Mucosa of stomach (tissue), 1 donor: ENCODE data around the gene SPNS2.
A peak's percentile ranks its signal among the peaks of the same experiment; 100 is the strongest.

Source experiments
- H3K27me3 ChIP-seq: one replicate; pipeline ENCODE4 v1.7.0; 2013; ENCODE audit warnings: mild to moderate bottlenecking, low read length; ENCODE audit not compliant: control insufficient read depth, insufficient read depth
- H3K36me3 ChIP-seq: one replicate; pipeline ENCODE4 v1.7.0; 2013; ENCODE audit warnings: low read length; ENCODE audit not compliant: control insufficient read depth, insufficient read depth
- H3K4me1 ChIP-seq: one replicate; pipeline ENCODE4 v1.7.0; 2013; ENCODE audit warnings: mild to moderate bottlenecking, low read length; ENCODE audit not compliant: control insufficient read depth, insufficient read depth
- H3K4me3 ChIP-seq: one replicate; pipeline ENCODE4 v1.7.0; 2013; ENCODE audit warnings: low read length
- H3K9ac ChIP-seq: one replicate; pipeline ENCODE4 v1.7.0; 2013; ENCODE audit warnings: mild to moderate bottlenecking, low read length, moderate library complexity
- H3K9me3 ChIP-seq: one replicate; pipeline ENCODE4 v1.7.0; 2013; ENCODE audit warnings: mild to moderate bottlenecking, low read length, moderate library complexity; ENCODE audit not compliant: control insufficient read depth
- donor health status: Pancreatic carcinoma.

The SPNS2 gene, protein sequence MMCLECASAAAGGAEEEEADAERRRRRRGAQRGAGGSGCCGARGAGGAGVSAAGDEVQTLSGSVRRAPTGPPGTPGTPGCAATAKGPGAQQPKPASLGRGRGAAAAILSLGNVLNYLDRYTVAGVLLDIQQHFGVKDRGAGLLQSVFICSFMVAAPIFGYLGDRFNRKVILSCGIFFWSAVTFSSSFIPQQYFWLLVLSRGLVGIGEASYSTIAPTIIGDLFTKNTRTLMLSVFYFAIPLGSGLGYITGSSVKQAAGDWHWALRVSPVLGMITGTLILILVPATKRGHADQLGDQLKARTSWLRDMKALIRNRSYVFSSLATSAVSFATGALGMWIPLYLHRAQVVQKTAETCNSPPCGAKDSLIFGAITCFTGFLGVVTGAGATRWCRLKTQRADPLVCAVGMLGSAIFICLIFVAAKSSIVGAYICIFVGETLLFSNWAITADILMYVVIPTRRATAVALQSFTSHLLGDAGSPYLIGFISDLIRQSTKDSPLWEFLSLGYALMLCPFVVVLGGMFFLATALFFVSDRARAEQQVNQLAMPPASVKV

DNA sequence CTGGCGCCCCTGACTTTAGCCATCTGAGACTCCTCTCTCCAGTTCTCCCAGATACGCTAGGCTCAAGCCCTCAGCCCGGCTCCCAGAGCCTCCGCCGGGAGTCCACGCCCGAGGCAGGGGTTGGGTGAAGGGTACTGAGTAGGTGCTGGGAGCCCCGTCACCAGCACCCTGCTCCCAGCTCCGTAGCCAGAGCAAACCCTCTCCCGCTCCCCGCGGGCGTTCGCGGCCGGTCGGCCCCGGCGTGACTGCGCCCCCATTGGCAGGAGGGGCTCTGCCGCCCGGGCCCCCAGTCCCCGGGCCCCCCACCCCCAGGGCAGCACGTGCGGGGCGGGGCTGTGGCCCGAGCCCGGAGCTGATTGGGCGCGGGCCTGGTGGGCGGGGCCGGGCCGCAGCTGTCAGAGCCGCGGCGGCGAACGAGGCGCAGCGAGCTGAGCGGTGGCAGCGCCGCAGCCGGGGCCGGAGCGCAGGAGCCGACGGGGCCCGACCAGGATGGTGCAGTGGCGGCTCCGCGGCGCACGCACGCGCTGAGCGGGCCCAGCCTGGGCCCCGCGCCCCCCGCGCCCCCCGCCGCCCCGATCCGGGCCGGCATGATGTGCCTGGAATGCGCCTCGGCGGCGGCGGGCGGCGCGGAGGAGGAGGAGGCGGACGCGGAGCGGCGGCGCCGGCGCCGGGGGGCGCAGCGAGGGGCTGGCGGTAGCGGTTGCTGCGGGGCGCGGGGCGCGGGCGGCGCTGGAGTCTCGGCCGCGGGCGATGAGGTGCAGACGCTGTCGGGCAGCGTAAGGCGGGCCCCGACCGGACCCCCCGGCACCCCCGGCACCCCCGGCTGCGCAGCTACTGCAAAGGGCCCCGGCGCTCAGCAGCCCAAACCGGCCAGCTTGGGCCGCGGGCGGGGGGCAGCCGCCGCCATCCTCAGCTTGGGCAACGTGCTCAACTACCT lies at the start of gene SPNS2:
Gene SPNS2, plus strand, starts transcription at position 421 of the 937 bp plus-strand sequence. Its CDS starts 167 bp downstream, at position 588.
- peak within 1 kb of the TSS; percentile 65 for H3K9ac ChIP-seq
- H3K27me3 ChIP-seq, result peaks cover 21% of the 10 kb centered on the region
- H3K36me3 ChIP-seq, result no peaks in the 10 kb centered on the region
- H3K4me3 ChIP-seq, result peak within 1 kb of the TSS; percentile 25
- no peaks in the 10 kb centered on the region for H3K9me3 ChIP-seq
- H3K4me1 ChIP-seq, result peaks cover 49% of the 10 kb centered on the region

DNA sequence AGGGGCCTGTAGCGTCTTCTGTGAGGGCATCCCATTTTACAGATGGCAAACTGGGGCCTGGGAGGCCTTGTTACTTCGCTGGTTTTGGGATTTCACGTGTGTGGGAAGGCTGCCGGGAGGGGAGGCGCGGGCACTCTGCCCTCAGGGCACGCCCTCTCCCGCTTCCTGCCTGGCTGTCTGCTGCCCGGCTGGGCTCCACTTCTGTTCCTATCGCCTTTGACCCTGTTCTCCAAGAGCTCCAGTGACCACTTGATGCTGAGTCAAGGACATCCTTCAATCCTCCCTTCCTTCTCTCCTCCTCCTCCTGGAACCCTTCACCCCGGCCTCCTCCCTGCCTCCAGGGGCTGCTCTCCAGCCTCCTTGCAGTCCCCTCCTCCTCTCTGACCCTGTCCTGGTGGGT lies 48.9 kb upstream of the SPNS2 start:
- H3K9me3 ChIP-seq, result no peaks in the 10 kb centered on the region
- H3K9ac ChIP-seq, result no peak overlapping the region
- peaks cover 7% of the 10 kb centered on the region for H3K27me3 ChIP-seq
- no peaks in the 10 kb centered on the region for H3K36me3 ChIP-seq
- H3K4me1 ChIP-seq, result peaks cover 19% of the 10 kb centered on the region
- no peak overlapping the region for H3K4me3 ChIP-seq

DNA sequence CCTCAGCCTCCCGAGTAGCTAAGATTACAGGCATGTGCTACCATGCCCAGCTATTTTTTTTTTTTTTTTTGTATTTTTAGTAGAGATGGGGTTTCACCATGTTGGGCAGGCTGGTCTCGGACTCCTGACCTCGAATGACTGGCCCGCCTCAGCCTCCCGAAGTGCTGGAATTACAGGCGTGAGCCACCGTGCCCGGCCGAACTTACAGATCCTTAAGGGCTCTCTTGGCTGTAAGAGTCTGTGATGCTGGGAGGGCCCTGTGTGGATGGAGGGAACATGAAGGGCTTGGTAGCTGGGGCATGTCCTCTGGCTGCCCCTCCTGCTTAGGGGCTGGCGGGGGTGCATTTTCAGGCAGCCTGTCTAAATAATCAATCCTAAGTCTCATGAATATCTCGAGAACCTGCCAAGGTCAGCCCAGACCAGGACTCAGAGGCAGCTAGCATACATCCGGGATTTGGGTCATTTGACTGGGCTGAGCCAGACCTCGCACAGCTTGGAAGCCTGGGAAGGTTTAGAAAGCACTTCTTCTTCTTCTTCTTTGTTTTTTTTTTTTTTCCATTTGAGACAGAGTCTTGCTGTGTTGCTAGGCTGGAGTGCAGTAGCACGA lies 47.9 kb upstream of the SPNS2 start:
- Histone ChIP-seq H3K4me1 (peaks cover 14% of the 10 kb centered on the region), H3K27me3 (peaks cover 7% of the 10 kb centered on the region), H3K9me3 (no peaks in the 10 kb centered on the region), H3K4me3 (no peak overlapping the region), H3K36me3 (no peaks in the 10 kb centered on the region), H3K9ac (no peak overlapping the region)

DNA sequence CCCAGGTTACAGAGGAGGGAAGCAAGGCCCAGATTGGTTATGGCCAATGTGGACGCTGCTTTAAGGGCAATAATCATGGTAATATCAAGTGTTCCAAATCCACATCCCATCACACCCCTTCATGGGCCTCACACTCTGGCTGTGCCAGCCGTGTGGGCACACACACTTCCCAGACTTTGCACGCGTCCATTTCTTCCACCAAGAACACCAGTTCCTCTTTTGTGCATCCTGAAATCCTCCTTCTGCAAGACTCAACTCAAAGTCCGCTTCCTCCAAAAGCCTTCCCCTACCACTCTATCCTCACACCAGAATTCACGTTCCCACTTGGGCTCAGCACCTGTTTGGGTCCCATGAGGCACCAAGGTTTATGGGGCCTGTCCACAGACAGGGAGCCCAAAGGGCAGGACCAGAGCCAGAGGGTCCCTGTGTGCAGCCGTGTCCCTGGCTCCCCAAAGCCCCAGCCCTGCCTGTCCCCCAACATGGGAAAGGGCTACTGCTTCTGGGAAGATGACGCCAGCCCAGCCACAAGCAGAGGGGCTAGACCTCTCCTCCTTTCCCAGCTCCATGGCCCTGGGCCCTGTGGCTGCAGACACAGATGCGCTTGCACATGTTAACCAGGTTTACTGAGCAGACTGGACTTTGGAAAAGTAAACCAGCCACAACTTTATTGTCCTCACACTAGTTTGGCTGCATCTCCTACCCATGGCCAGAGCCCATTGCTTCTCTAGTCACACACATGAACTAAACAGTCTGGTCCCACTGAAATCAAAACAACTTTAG lies 44.7 kb upstream of the SPNS2 start:
- Histone ChIP-seq H3K36me3 (no peaks in the 10 kb centered on the region), H3K27me3 (no peaks in the 10 kb centered on the region)

GRCh38 chr17:4460661-4461060 lies 38.0 kb upstream of the SPNS2 start:
- Histone ChIP-seq H3K4me3 (no peak overlapping the region), H3K9ac (no peak overlapping the region), H3K36me3 (no peaks in the 10 kb centered on the region), H3K4me1 (no peaks in the 10 kb centered on the region), H3K27me3 (no peaks in the 10 kb centered on the region), H3K9me3 (no peaks in the 10 kb centered on the region)

More for the DNA sequence above, 44.7 kb upstream of the SPNS2 start:
- H3K4me3 ChIP-seq, result no peak overlapping the region
- no peaks in the 10 kb centered on the region for H3K9me3 ChIP-seq
- no peak overlapping the region for H3K9ac ChIP-seq
- peaks cover 14% of the 10 kb centered on the region for H3K4me1 ChIP-seq

DNA sequence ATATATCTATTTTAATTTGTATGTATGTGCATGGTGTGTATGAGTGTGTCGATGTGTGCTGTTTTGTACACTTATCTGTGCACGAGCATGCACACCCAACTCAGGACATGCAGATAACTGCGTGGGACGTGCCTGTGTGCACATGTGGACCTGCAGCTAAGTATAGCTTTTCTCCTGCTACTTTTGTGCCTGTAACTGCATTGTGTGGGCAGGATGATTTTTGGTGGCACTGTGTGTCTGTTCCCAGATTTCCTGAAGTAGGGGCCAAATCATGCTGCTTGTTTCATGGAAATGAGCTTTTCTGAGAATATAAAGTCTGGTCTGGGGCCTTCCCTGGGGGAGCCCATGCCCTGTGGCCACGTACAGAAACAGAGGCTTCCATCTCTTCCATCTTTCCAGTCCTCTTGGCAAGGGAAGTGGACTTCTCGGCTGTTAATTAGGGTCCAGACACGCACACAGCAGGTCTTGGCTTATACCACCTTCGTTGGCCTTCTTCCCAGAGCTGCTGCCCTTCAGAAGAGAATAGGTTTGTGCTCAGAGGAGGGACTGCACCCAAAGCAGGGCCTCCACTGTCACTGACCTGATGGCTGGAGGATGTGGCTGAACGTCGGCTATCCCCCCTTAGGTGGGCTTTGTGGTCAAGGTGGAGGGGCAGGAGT lies 34.7 kb upstream of the SPNS2 start:
- no peaks in the 10 kb centered on the region for H3K36me3 ChIP-seq
- no peaks in the 10 kb centered on the region for H3K4me1 ChIP-seq
- H3K4me3 ChIP-seq, result no peak overlapping the region
- no peaks in the 10 kb centered on the region for H3K27me3 ChIP-seq
- no peak overlapping the region for H3K9ac ChIP-seq
- no peaks in the 10 kb centered on the region for H3K9me3 ChIP-seq

DNA sequence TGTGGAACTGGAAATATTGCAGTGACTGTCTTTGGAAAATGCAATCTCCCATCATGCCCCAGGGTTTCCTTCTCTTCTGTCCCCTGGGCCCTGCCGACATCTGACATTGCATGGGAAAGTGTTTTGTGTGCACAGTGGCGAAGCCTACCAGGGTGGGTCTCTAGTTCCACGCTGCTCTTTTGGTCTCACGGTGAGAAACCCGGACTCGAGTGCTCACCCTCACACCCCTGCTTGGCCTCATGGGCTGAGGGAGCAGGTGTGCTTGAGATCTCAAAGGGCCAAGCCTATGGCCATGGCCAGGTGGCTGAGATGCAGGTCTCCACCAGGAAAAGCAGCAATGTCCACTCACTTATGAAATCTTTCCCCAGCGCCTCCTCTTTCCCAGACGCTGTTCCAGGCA lies 32.9 kb upstream of the SPNS2 start:
- no peaks in the 10 kb centered on the region for H3K4me1 ChIP-seq
- no peak overlapping the region for H3K9ac ChIP-seq
- H3K36me3 ChIP-seq, result no peaks in the 10 kb centered on the region
- H3K27me3 ChIP-seq, result no peaks in the 10 kb centered on the region
- H3K9me3 ChIP-seq, result no peaks in the 10 kb centered on the region
- H3K4me3 ChIP-seq, result no peak overlapping the region

DNA sequence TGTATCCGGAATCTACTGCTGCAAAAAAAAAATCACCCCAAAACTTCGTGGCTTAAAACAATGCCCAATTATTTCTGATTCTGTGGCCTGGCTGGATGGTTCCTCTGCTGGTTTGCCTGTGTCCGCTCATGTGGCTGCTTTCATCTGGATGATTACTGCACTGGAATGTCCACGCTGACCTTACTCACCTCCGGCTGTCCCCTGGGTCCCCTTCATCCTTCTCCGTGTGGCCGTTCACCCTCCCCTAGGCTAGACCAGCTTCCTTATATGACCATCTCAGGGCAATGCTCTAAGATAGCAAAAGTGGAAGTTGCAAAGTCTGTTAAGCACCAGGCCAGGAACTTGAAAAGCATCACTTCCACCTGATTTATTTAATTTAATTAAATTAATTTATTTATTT lies 31.4 kb upstream of the SPNS2 start:
- no peak overlapping the region for H3K9ac ChIP-seq
- no peaks in the 10 kb centered on the region for H3K4me1 ChIP-seq
- no peaks in the 10 kb centered on the region for H3K27me3 ChIP-seq
- no peak overlapping the region for H3K4me3 ChIP-seq
- H3K36me3 ChIP-seq, result no peaks in the 10 kb centered on the region
- H3K9me3 ChIP-seq, result no peaks in the 10 kb centered on the region

DNA sequence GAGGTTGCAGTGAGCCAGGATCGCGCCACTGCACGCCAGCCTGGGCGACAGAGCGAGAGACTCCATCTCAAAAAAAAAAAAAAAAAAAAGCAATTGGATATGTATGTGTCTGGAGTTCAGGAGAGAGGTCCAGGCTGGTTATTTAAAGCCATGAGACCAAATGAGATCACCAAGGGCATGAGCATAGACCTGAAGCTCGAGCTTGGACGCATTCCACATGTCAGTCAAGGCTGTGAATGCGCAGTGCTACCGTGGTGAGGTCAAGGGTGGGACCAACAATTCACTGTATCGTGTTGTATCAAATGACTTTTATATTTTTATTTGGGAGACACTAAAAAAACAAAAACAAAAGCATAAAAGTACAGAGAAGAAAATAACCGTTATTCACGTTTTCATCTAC lies 29.1 kb upstream of the SPNS2 start:
- Histone ChIP-seq H3K4me3 (no peak overlapping the region), H3K9ac (no peak overlapping the region), H3K4me1 (peaks cover 5% of the 10 kb centered on the region), H3K9me3 (no peaks in the 10 kb centered on the region), H3K36me3 (no peaks in the 10 kb centered on the region), H3K27me3 (no peaks in the 10 kb centered on the region)

- Histone ChIP-seq H3K36me3 (no peaks in the 10 kb centered on the region), H3K27me3 (no peaks in the 10 kb centered on the region), H3K9ac (no peak overlapping the region), H3K9me3 (no peaks in the 10 kb centered on the region), H3K4me1 (peaks cover 21% of the 10 kb centered on the region), H3K4me3 (no peak overlapping the region)
Measured at GRCh38 chr17:4472286-4472685, 26.4 kb upstream of the SPNS2 start.

DNA sequence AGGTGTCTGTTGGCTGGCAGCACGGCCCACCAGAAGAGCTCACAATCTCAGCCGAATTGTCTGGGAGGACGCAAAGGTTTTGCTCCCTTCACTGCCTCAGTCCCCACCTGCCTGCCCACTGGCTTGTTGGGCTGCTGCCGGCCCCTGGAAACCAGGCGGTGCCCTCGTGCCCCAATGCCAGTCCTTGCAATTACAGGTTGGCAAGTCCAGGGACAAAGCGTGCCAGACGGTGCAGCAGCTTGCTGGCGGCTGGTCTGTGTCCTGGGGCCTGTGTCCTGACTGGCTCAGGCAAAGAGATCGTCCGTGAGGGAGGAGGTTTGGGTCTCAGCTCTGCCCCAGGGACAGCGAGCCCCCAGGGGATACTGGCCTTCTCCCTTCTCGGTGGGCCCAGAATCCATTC lies 24.6 kb upstream of the SPNS2 start:
- Histone ChIP-seq H3K4me1 (peaks cover 30% of the 10 kb centered on the region), H3K4me3 (no peak overlapping the region), H3K9ac (no peak overlapping the region), H3K27me3 (no peaks in the 10 kb centered on the region), H3K36me3 (no peaks in the 10 kb centered on the region), H3K9me3 (no peaks in the 10 kb centered on the region)
